ENCODE data around the gene WNT16. TPM values are rescaled to one million over a fixed set of nuclear protein-coding genes. Genes with fewer than 3 reads are reported as not detected.

WNT16 gene, protein sequence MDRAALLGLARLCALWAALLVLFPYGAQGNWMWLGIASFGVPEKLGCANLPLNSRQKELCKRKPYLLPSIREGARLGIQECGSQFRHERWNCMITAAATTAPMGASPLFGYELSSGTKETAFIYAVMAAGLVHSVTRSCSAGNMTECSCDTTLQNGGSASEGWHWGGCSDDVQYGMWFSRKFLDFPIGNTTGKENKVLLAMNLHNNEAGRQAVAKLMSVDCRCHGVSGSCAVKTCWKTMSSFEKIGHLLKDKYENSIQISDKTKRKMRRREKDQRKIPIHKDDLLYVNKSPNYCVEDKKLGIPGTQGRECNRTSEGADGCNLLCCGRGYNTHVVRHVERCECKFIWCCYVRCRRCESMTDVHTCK
- not detected in 2 replicates for total RNA-seq

GRCh38 chr7:121328508-121329190 lies at the start of gene WNT16:
Gene WNT16, plus strand, starts transcription at chr7:121329000. Its CDS starts 293 bp downstream, at chr7:121329293.

Other genes with a start within 250 kb of the WNT16 start
- gene FAM3C, start 67.3 kb downstream of the WNT16 start, total RNA-seq: 52.8 and 58.4 TPM in 2 replicates